ENCODE results near the gene CELF3. TPM values are rescaled to one million over a fixed set of nuclear protein-coding genes. Genes with fewer than 3 reads are reported as not detected.

Gene CELF3
- total and polyA plus RNA-seq, 9 of the 15 experiments (the other 6 are each of a cell fraction or from before 2014, with no cell fraction given): not detected

DNA sequence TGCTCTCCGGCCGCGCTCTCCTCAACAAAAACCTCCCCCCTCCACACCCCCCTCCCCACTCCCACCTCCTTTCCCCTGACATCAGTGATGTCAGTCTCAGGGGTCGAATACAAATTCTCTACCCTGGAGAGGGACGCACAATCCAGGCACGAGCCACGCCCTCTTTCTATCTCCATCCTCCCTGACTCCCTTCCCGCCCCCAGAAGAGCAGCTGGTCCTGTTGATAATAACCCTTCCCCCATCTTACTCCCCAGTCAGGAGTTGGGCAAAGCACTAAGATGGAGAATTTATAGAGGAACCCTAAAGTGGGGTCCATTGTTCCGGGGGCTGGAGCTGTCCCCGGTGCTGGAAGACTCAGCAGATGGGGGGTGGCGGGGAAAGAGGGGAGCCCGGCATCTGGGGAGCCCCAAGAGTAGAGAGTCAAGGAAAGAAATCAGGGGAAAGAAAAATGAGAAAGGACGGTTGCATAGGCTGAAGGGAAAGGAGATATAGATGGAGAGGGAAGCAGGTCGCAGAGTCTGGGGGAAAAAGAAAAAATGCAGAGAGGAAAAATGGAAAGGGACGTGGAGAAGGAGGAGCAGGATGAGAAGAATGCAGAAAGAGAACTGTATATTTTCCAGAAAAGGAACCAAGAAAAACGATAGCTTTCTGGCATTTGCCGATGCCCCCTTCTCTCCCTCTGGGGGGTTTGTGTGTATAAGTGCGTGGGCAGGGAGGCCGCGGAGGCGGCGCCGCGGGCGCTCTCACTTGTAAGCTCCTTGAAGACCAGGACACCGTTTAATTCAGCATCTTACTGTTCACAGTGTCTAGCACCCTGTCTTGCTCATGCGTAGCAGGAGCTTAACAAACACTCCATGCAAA, at the start of gene CELF3 (continued):
- TF ChIP-seq, protein P1, sequence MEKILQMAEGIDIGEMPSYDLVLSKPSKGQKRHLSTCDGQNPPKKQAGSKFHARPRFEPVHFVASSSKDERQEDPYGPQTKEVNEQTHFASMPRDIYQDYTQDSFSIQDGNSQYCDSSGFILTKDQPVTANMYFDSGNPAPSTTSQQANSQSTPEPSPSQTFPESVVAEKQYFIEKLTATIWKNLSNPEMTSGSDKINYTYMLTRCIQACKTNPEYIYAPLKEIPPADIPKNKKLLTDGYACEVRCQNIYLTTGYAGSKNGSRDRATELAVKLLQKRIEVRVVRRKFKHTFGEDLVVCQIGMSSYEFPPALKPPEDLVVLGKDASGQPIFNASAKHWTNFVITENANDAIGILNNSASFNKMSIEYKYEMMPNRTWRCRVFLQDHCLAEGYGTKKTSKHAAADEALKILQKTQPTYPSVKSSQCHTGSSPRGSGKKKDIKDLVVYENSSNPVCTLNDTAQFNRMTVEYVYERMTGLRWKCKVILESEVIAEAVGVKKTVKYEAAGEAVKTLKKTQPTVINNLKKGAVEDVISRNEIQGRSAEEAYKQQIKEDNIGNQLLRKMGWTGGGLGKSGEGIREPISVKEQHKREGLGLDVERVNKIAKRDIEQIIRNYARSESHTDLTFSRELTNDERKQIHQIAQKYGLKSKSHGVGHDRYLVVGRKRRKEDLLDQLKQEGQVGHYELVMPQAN (IDR thresholded peaks at IDR 0.05; ENCODE audit: borderline replicate concordance): 0 out of 2 replicates have a peak, but pooled peaks have one; percentile 19
- TF ChIP-seq ETV1 (tag; conservative IDR thresholded peaks at IDR 0.05; ENCODE audit: low read depth) (no peak; the same call in 1 of the 2 replicates), SREBF1 (IDR thresholded peaks at IDR 0.05; ENCODE audit: borderline replicate concordance, low read depth, low read length) (no peak), SP1 (CRISPR knock-in tag; IDR thresholded peaks at IDR 0.05) (peak; percentile 57), GABPB2 (CRISPR knock-in tag; conservative IDR thresholded peaks at IDR 0.05) (no peak), CC2D1A (IDR thresholded peaks at IDR 0.05) (0 out of 2 replicates have a peak, but pooled peaks have one; percentile 54), SMAD4 (CRISPR knock-in tag; conservative IDR thresholded peaks at IDR 0.05) (peak; percentile 55), YBX1 (IDR thresholded peaks at IDR 0.05) (no peak), TAF7 (tag; IDR thresholded peaks at IDR 0.05) (no peak), ZFP30 (CRISPR knock-in tag; IDR thresholded peaks at IDR 0.05; ENCODE audit: borderline replicate concordance) (no peak)
- TF ChIP-seq, protein P2, sequence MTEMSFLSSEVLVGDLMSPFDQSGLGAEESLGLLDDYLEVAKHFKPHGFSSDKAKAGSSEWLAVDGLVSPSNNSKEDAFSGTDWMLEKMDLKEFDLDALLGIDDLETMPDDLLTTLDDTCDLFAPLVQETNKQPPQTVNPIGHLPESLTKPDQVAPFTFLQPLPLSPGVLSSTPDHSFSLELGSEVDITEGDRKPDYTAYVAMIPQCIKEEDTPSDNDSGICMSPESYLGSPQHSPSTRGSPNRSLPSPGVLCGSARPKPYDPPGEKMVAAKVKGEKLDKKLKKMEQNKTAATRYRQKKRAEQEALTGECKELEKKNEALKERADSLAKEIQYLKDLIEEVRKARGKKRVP (CRISPR knock-in tag; IDR thresholded peaks at IDR 0.05): 0 out of 2 replicates have a peak, but pooled peaks have one; percentile 17
- TF ChIP-seq, protein P3, sequence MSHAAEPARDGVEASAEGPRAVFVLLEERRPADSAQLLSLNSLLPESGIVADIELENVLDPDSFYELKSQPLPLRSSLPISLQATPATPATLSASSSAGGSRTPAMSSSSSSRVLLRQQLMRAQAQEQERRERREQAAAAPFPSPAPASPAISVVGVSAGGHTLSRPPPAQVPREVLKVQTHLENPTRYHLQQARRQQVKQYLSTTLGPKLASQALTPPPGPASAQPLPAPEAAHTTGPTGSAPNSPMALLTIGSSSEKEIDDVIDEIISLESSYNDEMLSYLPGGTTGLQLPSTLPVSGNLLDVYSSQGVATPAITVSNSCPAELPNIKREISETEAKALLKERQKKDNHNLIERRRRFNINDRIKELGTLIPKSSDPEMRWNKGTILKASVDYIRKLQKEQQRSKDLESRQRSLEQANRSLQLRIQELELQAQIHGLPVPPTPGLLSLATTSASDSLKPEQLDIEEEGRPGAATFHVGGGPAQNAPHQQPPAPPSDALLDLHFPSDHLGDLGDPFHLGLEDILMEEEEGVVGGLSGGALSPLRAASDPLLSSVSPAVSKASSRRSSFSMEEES (CRISPR knock-in tag; IDR thresholded peaks at IDR 0.05): no peak
- TF ChIP-seq, protein P4, sequence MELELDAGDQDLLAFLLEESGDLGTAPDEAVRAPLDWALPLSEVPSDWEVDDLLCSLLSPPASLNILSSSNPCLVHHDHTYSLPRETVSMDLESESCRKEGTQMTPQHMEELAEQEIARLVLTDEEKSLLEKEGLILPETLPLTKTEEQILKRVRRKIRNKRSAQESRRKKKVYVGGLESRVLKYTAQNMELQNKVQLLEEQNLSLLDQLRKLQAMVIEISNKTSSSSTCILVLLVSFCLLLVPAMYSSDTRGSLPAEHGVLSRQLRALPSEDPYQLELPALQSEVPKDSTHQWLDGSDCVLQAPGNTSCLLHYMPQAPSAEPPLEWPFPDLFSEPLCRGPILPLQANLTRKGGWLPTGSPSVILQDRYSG (tag; conservative IDR thresholded peaks at IDR 0.05; ENCODE audit: low read depth): no peak
- TF ChIP-seq, protein P5, sequence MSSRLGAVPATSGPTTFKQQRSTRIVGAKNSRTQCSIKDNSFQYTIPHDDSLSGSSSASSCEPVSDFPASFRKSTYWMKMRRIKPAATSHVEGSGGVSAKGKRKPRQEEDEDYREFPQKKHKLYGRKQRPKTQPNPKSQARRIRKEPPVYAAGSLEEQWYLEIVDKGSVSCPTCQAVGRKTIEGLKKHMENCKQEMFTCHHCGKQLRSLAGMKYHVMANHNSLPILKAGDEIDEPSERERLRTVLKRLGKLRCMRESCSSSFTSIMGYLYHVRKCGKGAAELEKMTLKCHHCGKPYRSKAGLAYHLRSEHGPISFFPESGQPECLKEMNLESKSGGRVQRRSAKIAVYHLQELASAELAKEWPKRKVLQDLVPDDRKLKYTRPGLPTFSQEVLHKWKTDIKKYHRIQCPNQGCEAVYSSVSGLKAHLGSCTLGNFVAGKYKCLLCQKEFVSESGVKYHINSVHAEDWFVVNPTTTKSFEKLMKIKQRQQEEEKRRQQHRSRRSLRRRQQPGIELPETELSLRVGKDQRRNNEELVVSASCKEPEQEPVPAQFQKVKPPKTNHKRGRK (tag; IDR thresholded peaks at IDR 0.05): peak; percentile 75
- TF ChIP-seq, protein P6, sequence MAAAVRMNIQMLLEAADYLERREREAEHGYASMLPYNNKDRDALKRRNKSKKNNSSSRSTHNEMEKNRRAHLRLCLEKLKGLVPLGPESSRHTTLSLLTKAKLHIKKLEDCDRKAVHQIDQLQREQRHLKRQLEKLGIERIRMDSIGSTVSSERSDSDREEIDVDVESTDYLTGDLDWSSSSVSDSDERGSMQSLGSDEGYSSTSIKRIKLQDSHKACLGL (CRISPR knock-in tag; IDR thresholded peaks at IDR 0.05; ENCODE audit: borderline replicate concordance, poor library complexity, severe bottlenecking): no peak
- TF ChIP-seq, protein P7, sequence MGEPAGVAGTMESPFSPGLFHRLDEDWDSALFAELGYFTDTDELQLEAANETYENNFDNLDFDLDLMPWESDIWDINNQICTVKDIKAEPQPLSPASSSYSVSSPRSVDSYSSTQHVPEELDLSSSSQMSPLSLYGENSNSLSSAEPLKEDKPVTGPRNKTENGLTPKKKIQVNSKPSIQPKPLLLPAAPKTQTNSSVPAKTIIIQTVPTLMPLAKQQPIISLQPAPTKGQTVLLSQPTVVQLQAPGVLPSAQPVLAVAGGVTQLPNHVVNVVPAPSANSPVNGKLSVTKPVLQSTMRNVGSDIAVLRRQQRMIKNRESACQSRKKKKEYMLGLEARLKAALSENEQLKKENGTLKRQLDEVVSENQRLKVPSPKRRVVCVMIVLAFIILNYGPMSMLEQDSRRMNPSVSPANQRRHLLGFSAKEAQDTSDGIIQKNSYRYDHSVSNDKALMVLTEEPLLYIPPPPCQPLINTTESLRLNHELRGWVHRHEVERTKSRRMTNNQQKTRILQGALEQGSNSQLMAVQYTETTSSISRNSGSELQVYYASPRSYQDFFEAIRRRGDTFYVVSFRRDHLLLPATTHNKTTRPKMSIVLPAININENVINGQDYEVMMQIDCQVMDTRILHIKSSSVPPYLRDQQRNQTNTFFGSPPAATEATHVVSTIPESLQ (CRISPR knock-in tag; IDR thresholded peaks at IDR 0.05): 0 out of 2 replicates have a peak, but pooled peaks have one; percentile 19
